Thyroid gland (tissue), 4 donors: Measurements from ENCODE around the gene PCDHGA5. TPM values are rescaled to one million over a fixed set of nuclear protein-coding genes. Genes with fewer than 3 reads are reported as not detected.
"Not testable (repeated sequence)": the region's sequence is repeated elsewhere in the genome, so short reads cannot be mapped to it uniquely, and the experiment has no call there.

Experiments
- DNase-seq, 2 donors: peaks; one replicate each; pipeline ENCODE4 v3.0.0-alpha.2; 2019
- H3K27ac ChIP-seq, 3 donors: fragments of 200-600 bp; sonication (generic); 1 replicate in 2 of 3; 2 replicates in 1 of 3; pipeline ENCODE4 v1.5.1; 2016 to 2019; ENCODE audit warnings: mild to moderate bottlenecking in 1 of 3, moderate library complexity in 1 of 3
- H3K27me3 ChIP-seq: fragments of 200-600 bp; sonication (generic); one replicate; pipeline ENCODE4 v1.5.1; 2019
- H3K36me3 ChIP-seq, 2 donors: fragments of 200-600 bp; sonication (generic); one replicate each; pipeline ENCODE4 v1.5.1; 2016 to 2019
- H3K4me1 ChIP-seq, 2 donors: fragments of 200-600 bp; sonication (generic); one replicate each; pipeline ENCODE4 v1.5.1; 2017 to 2019
- H3K4me3 ChIP-seq, 3 donors: fragments of 200-600 bp; sonication (generic); replicated peaks in 1 of 3; 1 replicate in 2 of 3; 2 replicates in 1 of 3; pipeline ENCODE4 v1.5.1; 2016; ENCODE audit warnings: mild to moderate bottlenecking in 1 of 3
- H3K9me3 ChIP-seq: fragments of 200-600 bp; sonication (generic); one replicate; pipeline ENCODE4 v1.5.1; 2017
- POLR2A ChIP-seq, 2 donors: fragments of 450-650 bp; IDR thresholded peaks; one replicate each; pipeline ENCODE4 v1.6.1; 2017; ENCODE audit warnings: antibody characterized with exemption in 2 of 2, mild to moderate bottlenecking in 2 of 2, moderate library complexity in 1 of 2
- WGBS, 2 donors: methylation state at CpG; one replicate each; pipeline ENCODE4 v1.1.5; 2017; 5-methylcytosine and 5-hydroxymethylcytosine counted together
- intact Hi-C: fragments of 100-400 bp; cut with DNase I; formaldehyde crosslinking; loops from one replicate; pipeline ENCODE4 v1.15.1; 2023
- total RNA-seq, 4 donors: library from RNA; depleted of rRNA; stranded (reverse); fragments of >200 nt; gene quantifications; one replicate each; pipeline ENCODE4 v1.2.3, GENCODE V29; 2016
- TF ChIP-seq, protein P1 (sequence below), 6 experiments: fragments of 200-600 bp in 3 of 6; fragments of 450-650 bp in 3 of 6; sonication (generic) in 3 of 6; IDR thresholded peaks; one replicate each; pipeline ENCODE4 v1.5.1; 2016 to 2019; ENCODE audit warnings: antibody characterized with exemption in 6 of 6, mild to moderate bottlenecking in 2 of 6, inconsistent platforms in 1 of 6, moderate library complexity in 1 of 6

Gene PCDHGA5
- total RNA-seq, 4 donors from 2014 or later, result 3.5 to 5.3 (median 4.2) TPM

DNA sequence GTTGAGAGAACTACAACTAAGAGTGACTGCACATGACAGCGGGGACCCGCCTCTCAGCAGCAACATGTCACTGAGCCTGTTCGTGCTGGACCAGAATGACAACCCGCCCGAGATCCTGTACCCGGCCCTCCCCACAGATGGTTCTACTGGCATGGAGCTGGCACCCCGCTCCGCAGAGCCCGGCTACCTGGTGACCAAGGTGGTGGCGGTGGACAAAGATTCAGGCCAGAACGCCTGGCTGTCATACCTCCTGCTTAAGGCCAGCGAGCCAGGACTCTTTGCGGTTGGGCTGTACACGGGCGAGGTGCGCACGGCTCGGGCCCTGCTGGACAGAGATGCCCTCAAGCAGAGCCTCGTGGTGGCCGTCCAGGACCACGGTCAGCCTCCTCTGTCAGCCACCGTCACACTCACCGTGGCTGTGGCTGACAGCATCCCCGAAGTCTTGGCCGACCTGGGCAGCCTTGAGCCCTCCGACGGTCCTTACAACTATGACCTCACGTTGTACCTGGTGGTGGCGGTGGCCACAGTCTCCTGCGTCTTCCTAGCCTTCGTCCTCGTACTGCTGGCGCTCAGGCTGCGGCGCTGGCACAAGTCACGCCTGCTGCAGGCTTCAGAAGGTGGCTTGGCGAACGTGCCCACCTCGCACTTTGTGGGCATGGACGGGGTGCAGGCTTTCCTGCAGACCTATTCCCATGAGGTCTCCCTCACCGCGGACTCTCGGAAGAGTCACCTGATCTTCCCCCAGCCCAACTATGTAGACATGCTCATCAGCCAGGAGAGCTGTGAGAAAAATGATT, 20.7 kb downstream of the PCDHGA5 start:
- intact Hi-C loops, result no loop called here
- WGBS, 2 donors, result 36 to 47% methylated on average over 26 to 39 of the region's 43 CpGs
- no peak overlapping the region for H3K27ac ChIP-seq

DNA sequence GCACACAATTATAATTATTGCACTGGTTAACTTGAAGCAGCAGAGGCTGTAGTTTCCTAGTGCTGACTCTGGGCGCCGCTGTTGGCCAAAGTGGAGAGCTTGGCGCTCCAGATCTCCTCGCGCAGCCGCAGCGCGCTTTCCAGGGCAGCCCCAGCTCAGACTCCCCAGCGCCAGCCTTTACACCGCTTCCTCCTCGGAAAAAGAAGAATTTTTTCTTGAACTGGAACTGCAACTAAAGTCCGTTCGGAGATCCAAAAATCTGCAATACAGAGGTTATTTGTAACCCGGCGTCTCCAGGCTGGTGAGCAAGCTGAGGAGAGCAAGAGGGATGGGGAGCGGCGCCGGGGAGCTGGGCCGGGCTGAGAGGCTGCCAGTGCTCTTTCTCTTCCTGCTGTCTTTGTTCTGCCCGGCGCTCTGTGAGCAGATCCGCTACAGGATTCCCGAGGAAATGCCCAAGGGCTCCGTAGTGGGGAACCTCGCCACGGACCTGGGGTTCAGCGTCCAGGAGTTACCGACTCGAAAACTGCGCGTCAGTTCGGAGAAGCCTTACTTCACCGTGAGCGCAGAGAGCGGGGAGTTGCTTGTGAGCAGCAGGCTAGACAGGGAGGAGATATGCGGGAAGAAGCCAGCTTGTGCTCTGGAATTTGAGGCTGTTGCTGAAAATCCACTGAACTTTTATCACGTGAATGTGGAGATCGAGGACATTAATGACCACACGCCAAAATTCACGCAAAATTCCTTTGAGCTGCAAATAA, 23.8 kb downstream of the PCDHGA5 start, which contains the start of gene PCDHGB4:
Gene PCDHGB4 (plus strand): TSS at position 142 of the 755 bp plus-strand sequence. CDS start 187 bp downstream, at position 329.
- H3K36me3 ChIP-seq, H3K27ac ChIP-seq, H3K4me1 ChIP-seq, H3K4me3 ChIP-seq, H3K27me3 ChIP-seq, intact Hi-C loops, H3K9me3 ChIP-seq: not testable (repeated sequence)
- WGBS, 2 donors, result 9 to 10% methylated on average over 19 to 21 of the region's 40 CpGs
- TF ChIP-seq, protein P1, sequence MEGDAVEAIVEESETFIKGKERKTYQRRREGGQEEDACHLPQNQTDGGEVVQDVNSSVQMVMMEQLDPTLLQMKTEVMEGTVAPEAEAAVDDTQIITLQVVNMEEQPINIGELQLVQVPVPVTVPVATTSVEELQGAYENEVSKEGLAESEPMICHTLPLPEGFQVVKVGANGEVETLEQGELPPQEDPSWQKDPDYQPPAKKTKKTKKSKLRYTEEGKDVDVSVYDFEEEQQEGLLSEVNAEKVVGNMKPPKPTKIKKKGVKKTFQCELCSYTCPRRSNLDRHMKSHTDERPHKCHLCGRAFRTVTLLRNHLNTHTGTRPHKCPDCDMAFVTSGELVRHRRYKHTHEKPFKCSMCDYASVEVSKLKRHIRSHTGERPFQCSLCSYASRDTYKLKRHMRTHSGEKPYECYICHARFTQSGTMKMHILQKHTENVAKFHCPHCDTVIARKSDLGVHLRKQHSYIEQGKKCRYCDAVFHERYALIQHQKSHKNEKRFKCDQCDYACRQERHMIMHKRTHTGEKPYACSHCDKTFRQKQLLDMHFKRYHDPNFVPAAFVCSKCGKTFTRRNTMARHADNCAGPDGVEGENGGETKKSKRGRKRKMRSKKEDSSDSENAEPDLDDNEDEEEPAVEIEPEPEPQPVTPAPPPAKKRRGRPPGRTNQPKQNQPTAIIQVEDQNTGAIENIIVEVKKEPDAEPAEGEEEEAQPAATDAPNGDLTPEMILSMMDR (IDR thresholded peaks at IDR 0.05), result peak in 4 of 6 experiments; percentile 41 to 58 (median 47)
- peak; percentile 51 to 54 for DNase-seq

More for the DNA sequence above, 20.7 kb downstream of the PCDHGA5 start:
- Histone ChIP-seq H3K27me3 (no peaks in the 10 kb centered on the region), H3K9me3 (no peaks in the 10 kb centered on the region), H3K36me3 (no peaks in the 10 kb centered on the region), H3K4me1 (no peaks in the 10 kb centered on the region), H3K4me3 (no peak overlapping the region)
- no peak for TF ChIP-seq POLR2A (IDR thresholded peaks at IDR 0.05)
- TF ChIP-seq, protein P1 (IDR thresholded peaks at IDR 0.05), result no peak
- DNase-seq, result no peak

DNA sequence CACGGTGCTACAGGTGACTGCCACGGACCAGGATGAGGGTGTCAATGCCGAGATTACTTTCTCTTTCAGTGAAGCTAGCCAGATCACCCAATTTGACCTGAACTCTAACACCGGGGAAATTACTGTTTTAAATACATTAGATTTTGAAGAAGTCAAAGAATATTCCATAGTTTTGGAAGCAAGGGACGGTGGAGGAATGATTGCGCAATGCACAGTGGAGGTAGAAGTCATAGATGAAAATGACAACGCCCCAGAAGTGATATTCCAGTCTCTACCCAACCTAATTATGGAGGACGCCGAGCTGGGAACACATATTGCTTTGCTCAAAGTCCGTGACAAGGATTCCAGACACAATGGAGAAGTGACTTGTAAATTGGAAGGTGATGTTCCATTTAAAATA, 24.7 kb downstream of the PCDHGA5 start:
- H3K4me1 ChIP-seq, result no peaks in the 10 kb centered on the region
- no peaks in the 10 kb centered on the region for H3K27me3 ChIP-seq
- TF ChIP-seq POLR2A (IDR thresholded peaks at IDR 0.05), result no peak
- TF ChIP-seq, protein P1 (IDR thresholded peaks at IDR 0.05), result no peak
- no peak for DNase-seq
- WGBS, 2 donors, result 47 to 56% methylated on average over 10 of the region's 10 CpGs
- H3K36me3 ChIP-seq, result no peaks in the 10 kb centered on the region
- no peak overlapping the region for H3K27ac ChIP-seq
- intact Hi-C loops, result no loop called here
- no peaks in the 10 kb centered on the region for H3K9me3 ChIP-seq
- no peak overlapping the region for H3K4me3 ChIP-seq

DNA sequence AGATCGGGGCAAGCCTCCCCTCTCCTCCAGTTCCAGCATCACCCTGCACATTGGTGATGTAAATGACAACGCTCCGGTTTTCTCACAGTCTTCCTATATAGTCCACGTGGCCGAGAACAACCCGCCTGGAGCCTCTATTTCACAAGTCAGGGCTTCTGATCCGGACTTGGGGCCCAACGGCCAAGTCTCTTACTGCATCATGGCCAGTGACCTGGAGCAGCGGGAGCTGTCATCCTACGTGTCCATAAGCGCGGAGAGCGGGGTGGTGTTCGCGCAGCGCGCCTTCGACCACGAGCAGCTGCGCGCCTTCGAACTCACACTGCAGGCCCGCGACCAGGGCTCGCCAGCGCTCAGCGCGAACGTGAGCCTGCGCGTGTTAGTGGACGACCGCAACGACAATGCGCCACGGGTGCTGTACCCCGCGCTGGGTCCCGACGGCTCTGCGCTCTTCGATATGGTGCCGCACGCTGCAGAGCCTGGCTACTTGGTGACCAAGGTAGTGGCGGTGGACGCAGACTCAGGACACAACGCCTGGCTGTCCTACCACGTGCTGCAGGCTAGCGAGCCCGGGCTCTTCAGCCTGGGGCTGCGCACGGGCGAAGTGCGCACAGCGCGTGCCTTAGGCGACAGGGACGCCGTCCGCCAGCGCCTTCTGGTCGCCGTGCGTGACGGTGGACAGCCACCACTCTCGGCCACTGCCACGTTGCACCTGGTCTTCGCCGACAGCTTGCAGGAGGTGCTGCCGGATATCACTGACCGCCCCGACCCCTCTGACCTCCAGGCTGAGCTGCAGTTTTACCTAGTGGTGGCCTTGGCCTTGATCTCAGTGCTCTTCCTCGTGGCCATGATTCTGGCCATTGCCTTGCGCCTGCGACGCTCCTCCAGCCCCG, 25.4 kb downstream of the PCDHGA5 start:
- WGBS, 2 donors, result 28 to 50% methylated on average over 32 to 60 of the region's 77 CpGs
- no peaks in the 10 kb centered on the region for H3K9me3 ChIP-seq
- intact Hi-C loops, result no loop called here
- TF ChIP-seq POLR2A (IDR thresholded peaks at IDR 0.05), result no peak
- TF ChIP-seq, protein P1 (IDR thresholded peaks at IDR 0.05), result no peak
- H3K27me3 ChIP-seq, result no peaks in the 10 kb centered on the region
- H3K27ac ChIP-seq, result no peak overlapping the region
- no peaks in the 10 kb centered on the region for H3K36me3 ChIP-seq
- H3K4me1 ChIP-seq, result no peaks in the 10 kb centered on the region
- H3K4me3 ChIP-seq, result no peak overlapping the region
- DNase-seq, result no peak
